Measurements from ENCODE around the gene TPO.

The TPO gene

DNA sequence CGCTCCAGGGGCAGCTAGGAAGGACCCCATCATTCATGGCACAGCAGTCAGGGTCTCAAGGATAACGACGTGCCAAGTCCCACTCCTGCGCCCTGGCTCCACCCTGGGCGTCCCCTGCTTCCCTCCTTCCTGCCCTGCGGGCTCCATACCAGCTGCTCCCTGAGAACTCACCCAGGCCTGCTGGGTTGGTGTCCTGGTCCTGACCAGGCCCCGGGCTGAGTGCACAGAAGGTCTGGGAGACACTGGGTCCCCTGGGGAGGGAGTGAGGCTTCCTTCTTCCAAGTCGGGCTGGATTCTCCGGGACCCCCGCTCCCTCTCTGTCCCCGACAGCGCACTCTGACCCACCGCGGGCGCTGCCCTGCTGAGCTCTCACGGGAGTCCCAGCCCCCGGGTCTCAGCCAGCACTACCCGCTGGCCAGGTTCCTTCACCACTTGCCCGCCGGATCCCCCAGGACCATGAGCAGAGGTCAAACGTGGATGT, 170.8 kb downstream of the TPO start:
- DNase-seq (ENCODE audit: low read depth, low spot score): no peak

DNA sequence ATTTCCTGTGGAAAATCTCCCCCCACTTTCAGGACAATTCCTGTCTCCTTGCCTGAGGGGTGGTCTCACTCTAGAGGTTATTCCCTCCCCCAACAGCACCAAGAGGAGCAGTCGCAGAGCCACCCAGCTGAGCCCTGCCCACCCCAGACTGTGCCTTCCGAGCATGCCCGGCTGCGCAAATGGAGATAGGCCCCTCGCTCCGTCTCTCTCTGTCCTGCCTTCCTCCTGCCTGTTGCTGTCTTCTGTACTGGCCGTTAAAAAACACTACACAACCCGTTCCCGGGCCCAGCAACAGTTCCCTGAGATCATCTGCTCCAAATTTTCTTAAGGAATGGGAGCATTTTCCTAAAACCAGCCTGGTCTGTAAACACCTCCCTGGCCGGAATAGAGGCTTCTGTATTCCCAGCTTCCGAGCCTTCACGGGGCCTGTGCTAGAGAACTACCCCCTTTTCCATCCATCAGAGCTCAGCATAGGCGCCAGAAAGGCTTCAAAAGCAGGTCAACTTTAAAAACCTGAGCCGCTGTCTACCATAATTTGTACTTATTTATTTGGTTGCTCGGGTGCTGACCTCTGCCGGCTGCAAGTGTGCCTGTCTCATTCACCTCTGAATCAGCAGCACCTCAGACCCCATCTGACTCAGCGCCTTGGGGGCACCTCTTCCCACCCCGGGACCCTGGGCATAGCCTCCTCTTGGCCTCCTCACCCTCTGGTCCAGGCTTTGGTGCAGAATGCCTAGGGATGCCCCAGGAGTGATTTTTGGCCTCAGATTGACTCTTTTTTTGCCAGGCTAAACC, 171.6 kb downstream of the TPO start:
- no peak for DNase-seq (ENCODE audit: low read depth, low spot score)

DNA sequence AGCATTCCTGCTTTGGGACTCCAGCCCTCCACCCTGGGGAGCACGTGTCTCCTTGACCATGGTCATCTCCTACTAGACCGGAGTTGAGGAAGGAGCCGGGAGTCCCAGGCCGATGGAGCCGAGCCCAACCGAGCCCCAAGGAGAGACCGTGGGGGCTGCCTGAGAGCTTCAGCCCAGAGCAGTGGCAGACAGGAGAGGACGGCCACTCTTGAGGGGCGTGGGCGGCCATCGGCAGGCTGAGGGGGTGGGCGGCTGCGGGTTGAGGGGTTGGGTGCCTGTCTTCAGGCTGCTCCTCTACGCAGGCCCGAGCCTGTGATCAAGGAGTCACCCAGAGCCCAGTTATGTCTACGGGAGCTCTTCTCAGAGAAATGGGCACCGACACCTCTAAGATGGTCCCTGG, 172.4 kb downstream of the TPO start:
- no peak for DNase-seq (ENCODE audit: low read depth, low spot score)

DNA sequence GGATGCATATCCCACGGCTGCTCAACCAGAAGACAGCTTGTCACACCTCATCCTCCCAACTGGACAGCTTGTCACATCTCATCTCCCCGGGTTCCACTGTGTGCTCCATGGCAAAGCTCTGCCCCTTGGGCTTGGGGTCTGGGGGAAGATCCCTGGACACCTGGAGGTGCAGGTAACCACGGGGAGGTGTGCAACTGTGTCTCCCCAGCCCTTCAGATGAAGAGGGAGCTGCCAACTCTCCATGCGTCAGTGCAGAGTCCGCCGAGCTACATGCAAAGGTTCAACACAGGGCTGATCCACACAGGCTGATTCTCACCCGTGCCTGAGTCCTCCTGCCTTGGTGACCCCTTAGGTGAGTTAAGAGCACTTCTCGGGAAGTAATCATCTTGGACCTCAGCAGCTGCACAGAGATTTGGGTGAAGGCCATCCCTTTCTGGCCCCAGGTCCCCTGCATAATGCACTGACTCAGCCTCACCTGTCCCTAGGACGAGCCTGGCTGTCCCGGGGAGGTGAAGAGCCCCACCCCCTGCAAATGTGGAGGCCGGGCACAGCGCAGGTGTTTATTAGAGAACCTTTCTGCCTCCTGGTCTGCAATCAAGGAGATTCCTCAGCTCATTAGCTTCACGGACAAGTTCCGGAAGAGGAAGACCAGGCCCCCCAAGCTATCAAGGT, 173.1 kb downstream of the TPO start:
- no peak for DNase-seq (ENCODE audit: low read depth, low spot score)

DNA sequence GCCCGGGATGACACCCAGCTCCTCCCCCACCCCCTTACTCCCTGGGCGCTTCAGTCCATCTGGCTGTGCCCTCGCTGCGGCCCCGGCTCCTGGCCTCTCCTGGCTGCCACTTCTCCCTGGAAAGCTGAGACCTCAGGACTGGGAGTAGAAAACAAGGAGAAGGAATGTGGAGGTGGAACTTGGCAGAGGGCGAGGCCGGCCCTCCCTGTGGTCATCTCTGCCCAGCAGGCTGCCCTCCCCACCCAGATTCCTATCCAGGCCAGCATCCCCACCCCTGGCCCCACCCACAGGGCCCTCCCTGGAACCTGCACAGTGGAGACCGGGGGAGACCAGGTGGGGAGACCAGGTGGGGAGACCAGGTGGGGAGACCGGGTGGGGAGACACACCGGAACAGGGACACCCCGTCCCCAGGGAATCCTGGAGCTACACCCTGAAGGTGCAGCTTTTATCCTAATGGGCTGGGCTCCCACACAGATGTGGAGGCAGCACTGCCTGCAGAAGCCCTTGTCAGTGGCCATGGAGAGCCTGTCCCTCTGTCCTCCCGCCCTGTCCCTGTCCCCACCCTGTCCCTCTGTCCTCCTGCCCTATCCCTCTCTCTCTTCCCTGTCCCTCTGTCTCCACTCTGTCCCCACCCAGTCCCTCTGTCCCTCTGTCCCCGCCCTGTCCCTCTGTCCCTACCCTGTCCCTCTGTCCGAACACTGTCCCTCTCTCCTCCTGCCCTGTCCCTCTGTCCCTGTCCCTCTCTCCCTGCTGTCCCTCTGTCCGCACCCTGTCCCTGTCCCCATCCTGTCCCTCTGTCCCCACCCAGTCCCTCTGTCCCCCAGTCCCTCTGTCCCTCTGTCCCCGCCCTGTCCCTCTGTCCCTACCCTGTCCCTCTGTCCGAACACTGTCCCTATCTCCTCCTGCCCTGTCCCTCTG, 173.9 kb downstream of the TPO start:
- DNase-seq (ENCODE audit: low read depth, low spot score): no peak

DNA sequence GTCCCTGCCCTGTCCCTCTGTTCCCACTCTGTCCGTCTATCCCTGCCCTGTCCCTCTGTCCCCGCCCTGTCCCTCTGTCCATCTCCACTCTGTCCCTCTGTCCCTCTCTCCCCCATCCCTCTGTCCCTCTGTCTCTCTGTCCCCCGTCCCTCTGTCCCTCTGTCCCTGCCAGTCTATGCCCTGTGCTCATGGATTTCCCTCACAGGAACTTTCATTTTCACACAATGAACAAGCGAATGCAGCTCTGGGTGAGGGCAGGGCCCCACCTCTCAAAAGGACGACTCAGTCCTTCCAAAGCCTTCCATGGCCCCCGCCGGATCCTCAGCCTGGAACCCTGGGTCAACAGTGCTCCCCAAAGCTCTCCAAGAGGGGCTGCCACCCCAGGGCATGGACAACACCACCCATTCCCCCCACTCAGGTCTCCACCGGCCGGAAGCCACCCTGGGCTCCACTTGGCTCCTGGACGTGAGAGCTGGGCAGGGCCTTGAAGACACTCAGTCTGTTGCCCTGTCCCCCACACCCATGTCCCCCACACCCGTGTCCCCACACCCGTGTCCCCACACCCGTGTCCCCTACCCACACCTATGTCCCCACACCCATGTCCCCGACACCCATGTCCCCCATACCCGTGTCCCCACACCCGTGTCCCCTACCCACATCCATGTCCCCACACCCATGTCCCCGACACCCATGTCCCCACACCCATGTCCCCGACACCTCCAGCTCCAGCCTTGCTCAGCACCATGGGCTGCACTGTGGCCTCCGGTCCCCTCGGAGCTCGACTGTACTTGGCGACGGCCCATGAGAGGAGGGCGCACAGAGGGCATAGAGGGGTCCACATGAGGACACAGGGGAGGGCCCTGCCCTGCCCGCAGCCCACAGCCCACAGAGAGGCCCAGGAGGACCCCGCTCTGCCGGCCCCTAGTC, 175.1 kb downstream of the TPO start:
- DNase-seq (ENCODE audit: low read depth, low spot score): no peak

DNA sequence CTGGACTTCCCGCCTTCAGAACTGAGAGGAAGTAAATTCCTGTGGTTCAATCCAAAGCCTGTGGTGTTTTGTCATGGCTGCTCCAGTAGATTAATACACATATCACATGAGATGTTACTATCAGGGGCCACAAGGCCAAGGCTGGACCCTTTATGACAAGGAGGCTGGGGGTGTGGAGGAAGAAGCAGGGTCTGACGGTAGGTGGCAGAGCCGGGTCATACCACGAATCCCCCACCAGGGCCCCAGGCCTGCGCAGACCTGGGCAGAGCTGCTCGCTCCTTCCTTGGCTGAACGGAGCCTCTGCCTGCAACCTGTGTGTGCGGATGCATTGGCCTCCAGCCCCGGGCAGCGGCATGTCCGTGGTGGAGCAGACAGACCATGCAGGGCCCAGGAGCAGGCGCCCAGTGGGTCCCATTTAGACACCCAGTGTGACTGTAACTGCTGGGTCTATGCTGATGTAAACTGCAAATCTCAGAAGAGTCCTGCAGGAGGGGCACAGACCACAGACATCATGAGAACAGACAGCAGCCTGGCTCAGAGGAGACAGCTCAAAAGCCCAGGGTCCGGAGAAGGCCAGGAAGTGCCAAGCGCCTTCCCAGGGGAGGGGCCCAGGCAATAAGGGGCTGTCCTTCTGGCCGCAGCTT, 175.8 kb downstream of the TPO start:
- no peak for DNase-seq (ENCODE audit: low read depth, low spot score)

DNA sequence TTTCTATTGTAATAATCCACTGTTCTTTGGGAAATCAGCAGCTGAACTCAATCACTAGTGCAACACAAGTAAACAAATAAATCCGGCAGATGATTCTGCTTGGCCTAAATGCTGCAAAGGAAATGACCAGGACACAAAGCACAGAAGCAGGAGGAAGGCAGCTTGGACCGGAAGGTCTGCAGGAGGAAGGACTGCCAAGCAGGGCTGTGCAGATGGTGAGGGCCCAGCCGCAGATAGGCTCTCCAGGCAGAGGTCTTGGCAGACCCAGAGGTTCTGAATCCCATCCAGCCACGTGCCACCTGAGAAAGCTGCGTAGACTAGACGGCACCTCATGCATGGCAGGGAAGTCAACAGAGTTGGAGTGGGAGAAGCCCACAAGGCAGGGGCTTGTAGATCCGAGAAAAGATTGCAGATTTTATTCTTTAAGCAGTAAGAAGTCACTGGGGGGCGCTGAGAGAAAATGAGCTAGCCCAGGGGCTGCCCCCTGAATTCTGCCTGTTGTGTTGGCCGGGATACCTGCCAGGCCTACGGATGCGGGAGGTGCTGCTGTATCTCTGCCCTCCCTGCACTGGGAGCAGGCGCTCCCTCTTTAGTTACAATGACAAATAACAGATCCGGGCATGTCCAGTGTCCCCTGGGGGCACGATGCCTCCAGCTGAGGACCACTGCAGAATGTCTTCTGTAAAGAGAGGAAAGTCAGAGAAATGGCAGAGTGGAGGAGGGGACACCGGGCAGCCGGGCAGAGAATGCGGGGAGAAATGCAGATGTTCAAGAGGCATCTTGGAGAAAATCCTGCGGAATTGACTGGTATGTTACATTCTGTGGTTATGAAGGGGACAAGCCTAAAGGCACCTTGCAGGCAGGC, 177.6 kb downstream of the TPO start:
- no peak for DNase-seq (ENCODE audit: low read depth, low spot score)

DNA sequence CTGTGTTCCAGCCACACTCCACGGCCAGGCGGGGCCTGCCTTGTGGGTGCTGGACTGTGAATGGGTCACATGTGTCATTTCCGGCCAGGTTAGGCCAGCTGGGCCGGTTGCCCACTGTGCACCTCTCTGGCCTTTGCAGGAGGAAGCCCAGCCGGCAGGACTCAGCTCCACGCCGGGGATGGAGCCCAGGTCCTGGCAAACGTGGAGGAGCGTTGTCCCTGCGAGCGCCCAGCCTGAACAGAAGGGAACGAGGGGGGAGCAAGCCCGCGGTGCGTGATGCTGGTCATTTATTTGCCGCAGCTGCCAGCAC, 178.2 kb downstream of the TPO start:
- no peak for DNase-seq (ENCODE audit: low read depth, low spot score)
